Panc1 (cell line): ENCODE data around the gene HAGHL. TPM values are rescaled to one million over a fixed set of nuclear protein-coding genes. Genes with fewer than 3 reads are reported as not detected.

Experiments used
- ATAC-seq: fragments of 200-7000 bp; cut with Tn5 transposase; 2 replicates; pipeline ENCODE4 v1.9.1; 2020; ENCODE audit warnings: mild to moderate bottlenecking, moderate library complexity
- BruUV-seq: library from RNA; stranded (reverse); fragments of 400-500 nt; replicated peaks from 2 replicates; lab custom pipeline; 2021; lab: Mats Ljungman, UMichigan
- CTCF ChIA-PET: fragments of 300-600 bp; sonication (Branson Sonifier 250); formaldehyde crosslinking; loops from one replicate; lab custom pipeline; 2022; ENCODE audit warnings: antibody characterized with exemption; lab: Charles Lee
- POLR2A ChIA-PET: fragments of 300-600 bp; sonication (Branson Sonifier 250); formaldehyde crosslinking; loops from one replicate; lab custom pipeline; 2022; ENCODE audit warnings: antibody characterized with exemption; lab: Charles Lee
- DNase-seq: peaks from one replicate; pipeline ENCODE4 v3.0.0-alpha.2; 2010; ENCODE audit warnings: low read depth, low spot score
- H3K27ac ChIP-seq: 2 replicates; pipeline ENCODE4 v1.5.1; 2011; ENCODE audit warnings: mild to moderate bottlenecking, low read length, inconsistent platforms
- H3K27me3 ChIP-seq: fragments of 200-500 bp; sonication (Bioruptor generic); 2 replicates; pipeline ENCODE4 v1.6.0; 2014; ENCODE audit warnings: low read length, inconsistent platforms; ENCODE audit not compliant: control insufficient read depth, insufficient read depth
- H3K36me3 ChIP-seq: fragments of 200-500 bp; sonication (Bioruptor generic); 2 replicates; pipeline ENCODE4 v1.5.1; 2014; ENCODE audit warnings: inconsistent platforms, mild to moderate bottlenecking, low read length, moderate library complexity; ENCODE audit not compliant: control insufficient read depth, insufficient read depth
- H3K4me1 ChIP-seq: 2 replicates; pipeline ENCODE4 v1.5.1; 2011; ENCODE audit warnings: inconsistent platforms, mild to moderate bottlenecking, low read length, moderate library complexity; ENCODE audit not compliant: control insufficient read depth, insufficient read depth
- H3K4me3 ChIP-seq, 2 experiments: 2 replicates each; pipeline ENCODE4 v1.5.1; 2011 to 2012; ENCODE audit warnings: low read depth in 2 of 2, low read length in 2 of 2, mild to moderate bottlenecking in 2 of 2, inconsistent platforms in 1 of 2, moderate library complexity in 1 of 2
- H3K9me3 ChIP-seq: fragments of 200-500 bp; sonication (Bioruptor generic); 2 replicates; pipeline ENCODE4 v1.5.1; 2014; ENCODE audit warnings: low read depth, mild to moderate bottlenecking, inconsistent platforms, low read length, moderate library complexity; ENCODE audit not compliant: control insufficient read depth, insufficient read depth
- POLR2AphosphoS5 ChIP-seq: IDR thresholded peaks from 2 replicates; pipeline ENCODE4 v1.6.1; 2012; ENCODE audit warnings: mild to moderate bottlenecking, low read depth, low read length, moderate library complexity
- SIN3A ChIP-seq: IDR thresholded peaks from 2 replicates; pipeline ENCODE4 v1.6.1; 2012; ENCODE audit warnings: low read depth, mild to moderate bottlenecking, low read length, moderate library complexity, borderline replicate concordance; ENCODE audit not compliant: insufficient read depth
- TCF7L2 ChIP-seq: IDR thresholded peaks from 2 replicates; pipeline ENCODE4 v1.6.1; 2011; ENCODE audit warnings: mild to moderate bottlenecking, low read depth, low read length, inconsistent platforms
- in situ Hi-C: cut with HindIII; loops from 2 replicates; pipeline ENCODE4 v1.10.0; 2016; ENCODE audit warnings: low sequenced_read_pairs, low pct_unique_long_range_greater_than_20kb
- intact Hi-C: fragments of 100-400 bp; cut with micrococcal nuclease; formaldehyde crosslinking; loops from one replicate; pipeline ENCODE4 v1.10.0; 2022; ENCODE audit not compliant: unreplicated experiment
- total RNA-seq: library from RNA; stranded (reverse); gene quantifications from one replicate; pipeline ENCODE4 v1.2.1, GENCODE V29; 2021; ENCODE audit not compliant: unreplicated experiment
- TF ChIP-seq, protein P1 (sequence below), 2 experiments: IDR thresholded peaks; 2 replicates each; pipeline ENCODE4 v1.6.1; 2011 to 2012; ENCODE audit warnings: low read depth in 2 of 2, control low read depth in 1 of 2, low read length in 1 of 2, mild to moderate bottlenecking in 1 of 2, moderate library complexity in 1 of 2; ENCODE audit not compliant: insufficient read depth in 1 of 2
- TF ChIP-seq, protein P2 (sequence below): fragments of 450-650 bp; IDR thresholded peaks from 2 replicates; pipeline ENCODE4 v1.5.1; 2017; ENCODE audit warnings: mild to moderate bottlenecking

Gene HAGHL
- total RNA-seq, 1 experiment from 2014 or later: 41.1 TPM

DNA sequence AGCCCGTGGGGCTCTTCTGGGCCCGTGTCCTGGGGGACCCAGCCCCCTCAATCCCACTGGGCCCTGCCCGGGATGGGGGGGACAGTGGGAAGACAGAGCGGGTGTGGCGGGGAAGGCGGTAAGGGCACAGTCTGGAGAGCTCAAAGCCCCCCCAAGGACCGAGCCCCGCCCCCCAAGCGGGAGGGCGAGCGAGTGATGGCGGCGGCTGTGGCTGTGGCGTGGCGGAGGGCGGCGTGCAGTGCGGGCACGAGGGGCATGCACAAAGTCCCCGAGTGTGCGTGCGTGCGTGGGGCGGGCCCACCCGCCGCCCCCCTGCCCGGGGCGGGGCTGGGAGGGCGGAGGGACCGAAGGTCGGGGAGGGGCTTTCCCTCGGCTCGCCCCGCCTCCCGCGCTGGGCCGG lies 33.1 kb upstream of the HAGHL start:
- ChIA-PET POLR2A (no interaction called here), CTCF (no interaction called here)
- BruUV-seq: no TSS peak
- ATAC-seq (no peak), DNase-seq (no peak)
- H3K27ac ChIP-seq: no peak overlapping the region
- no peaks in the 10 kb centered on the region for H3K9me3 ChIP-seq
- no peaks in the 10 kb centered on the region for H3K27me3 ChIP-seq
- H3K36me3 ChIP-seq: peaks cover 4% of the 10 kb centered on the region; the same call in 1 of the 2 replicates
- in situ Hi-C loops (no loop called here), intact Hi-C loops (no loop called here)
- H3K4me3 ChIP-seq: no peak overlapping the region
- H3K4me1 ChIP-seq: peaks cover 12% of the 10 kb centered on the region
- TF ChIP-seq SIN3A: no peak
- TF ChIP-seq, protein P1, sequence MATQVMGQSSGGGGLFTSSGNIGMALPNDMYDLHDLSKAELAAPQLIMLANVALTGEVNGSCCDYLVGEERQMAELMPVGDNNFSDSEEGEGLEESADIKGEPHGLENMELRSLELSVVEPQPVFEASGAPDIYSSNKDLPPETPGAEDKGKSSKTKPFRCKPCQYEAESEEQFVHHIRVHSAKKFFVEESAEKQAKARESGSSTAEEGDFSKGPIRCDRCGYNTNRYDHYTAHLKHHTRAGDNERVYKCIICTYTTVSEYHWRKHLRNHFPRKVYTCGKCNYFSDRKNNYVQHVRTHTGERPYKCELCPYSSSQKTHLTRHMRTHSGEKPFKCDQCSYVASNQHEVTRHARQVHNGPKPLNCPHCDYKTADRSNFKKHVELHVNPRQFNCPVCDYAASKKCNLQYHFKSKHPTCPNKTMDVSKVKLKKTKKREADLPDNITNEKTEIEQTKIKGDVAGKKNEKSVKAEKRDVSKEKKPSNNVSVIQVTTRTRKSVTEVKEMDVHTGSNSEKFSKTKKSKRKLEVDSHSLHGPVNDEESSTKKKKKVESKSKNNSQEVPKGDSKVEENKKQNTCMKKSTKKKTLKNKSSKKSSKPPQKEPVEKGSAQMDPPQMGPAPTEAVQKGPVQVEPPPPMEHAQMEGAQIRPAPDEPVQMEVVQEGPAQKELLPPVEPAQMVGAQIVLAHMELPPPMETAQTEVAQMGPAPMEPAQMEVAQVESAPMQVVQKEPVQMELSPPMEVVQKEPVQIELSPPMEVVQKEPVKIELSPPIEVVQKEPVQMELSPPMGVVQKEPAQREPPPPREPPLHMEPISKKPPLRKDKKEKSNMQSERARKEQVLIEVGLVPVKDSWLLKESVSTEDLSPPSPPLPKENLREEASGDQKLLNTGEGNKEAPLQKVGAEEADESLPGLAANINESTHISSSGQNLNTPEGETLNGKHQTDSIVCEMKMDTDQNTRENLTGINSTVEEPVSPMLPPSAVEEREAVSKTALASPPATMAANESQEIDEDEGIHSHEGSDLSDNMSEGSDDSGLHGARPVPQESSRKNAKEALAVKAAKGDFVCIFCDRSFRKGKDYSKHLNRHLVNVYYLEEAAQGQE (IDR thresholded peaks at IDR 0.05; ENCODE audit: insufficient read depth in 1 of 2, low read depth in 2 of 2, low read length in 1 of 2): no peak
- TF ChIP-seq, protein P2, sequence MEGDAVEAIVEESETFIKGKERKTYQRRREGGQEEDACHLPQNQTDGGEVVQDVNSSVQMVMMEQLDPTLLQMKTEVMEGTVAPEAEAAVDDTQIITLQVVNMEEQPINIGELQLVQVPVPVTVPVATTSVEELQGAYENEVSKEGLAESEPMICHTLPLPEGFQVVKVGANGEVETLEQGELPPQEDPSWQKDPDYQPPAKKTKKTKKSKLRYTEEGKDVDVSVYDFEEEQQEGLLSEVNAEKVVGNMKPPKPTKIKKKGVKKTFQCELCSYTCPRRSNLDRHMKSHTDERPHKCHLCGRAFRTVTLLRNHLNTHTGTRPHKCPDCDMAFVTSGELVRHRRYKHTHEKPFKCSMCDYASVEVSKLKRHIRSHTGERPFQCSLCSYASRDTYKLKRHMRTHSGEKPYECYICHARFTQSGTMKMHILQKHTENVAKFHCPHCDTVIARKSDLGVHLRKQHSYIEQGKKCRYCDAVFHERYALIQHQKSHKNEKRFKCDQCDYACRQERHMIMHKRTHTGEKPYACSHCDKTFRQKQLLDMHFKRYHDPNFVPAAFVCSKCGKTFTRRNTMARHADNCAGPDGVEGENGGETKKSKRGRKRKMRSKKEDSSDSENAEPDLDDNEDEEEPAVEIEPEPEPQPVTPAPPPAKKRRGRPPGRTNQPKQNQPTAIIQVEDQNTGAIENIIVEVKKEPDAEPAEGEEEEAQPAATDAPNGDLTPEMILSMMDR: no peak
- no peak for TF ChIP-seq TCF7L2
- no peak for TF ChIP-seq POLR2AphosphoS5

DNA sequence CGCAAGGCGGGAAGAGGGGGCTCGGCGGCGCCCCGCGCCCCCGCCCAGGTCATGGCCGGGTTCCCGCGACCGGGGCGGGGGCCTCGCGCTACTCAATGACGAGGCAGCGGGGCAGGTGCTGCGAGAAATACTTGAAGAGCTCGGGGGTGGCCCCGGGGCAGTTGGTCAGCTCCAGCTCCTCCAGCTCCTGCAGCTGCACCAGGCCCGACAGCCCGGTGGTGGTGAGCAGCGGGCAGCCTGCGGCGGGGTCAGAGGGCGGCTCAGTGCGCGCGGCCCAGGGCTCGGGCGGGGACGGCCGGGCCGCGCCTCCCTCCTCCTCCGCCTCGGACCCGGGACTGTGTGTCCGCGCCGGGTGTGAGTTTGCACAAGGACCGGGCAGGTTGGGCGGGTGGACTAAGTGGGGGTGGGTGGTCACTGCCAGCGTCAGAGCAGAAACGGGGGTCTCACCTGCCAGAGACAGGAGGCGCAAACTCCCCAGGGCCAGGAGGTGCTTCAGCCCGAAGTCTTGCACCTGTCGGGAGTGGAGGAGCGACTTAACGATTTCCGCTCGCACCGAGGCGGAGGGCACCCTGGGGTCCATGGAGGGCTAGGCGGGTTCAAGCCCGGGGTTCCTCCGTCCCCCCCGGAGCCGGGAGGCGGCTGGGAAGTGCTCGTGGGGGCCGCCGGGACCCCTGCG lies 32.6 kb upstream of the HAGHL start:
- in situ Hi-C loops: no loop called here
- H3K27me3 ChIP-seq: no peaks in the 10 kb centered on the region
- CTCF ChIA-PET: no interaction called here

More for the DNA sequence above, 32.6 kb upstream of the HAGHL start:
- ATAC-seq (no peak), DNase-seq (no peak)
- POLR2A ChIA-PET: no interaction called here
- no peak overlapping the region for H3K4me3 ChIP-seq
- peaks cover 4% of the 10 kb centered on the region; the same call in 1 of the 2 replicates for H3K36me3 ChIP-seq
- H3K4me1 ChIP-seq: peaks cover 7% of the 10 kb centered on the region
- H3K27ac ChIP-seq: no peak overlapping the region
- H3K9me3 ChIP-seq: no peaks in the 10 kb centered on the region
- no TSS peak for BruUV-seq
- intact Hi-C loops: no loop called here
- TF ChIP-seq, protein P2: no peak
- TF ChIP-seq SIN3A (no peak), POLR2AphosphoS5 (no peak), TCF7L2 (no peak)
- TF ChIP-seq, protein P1 (IDR thresholded peaks at IDR 0.05; ENCODE audit: insufficient read depth in 1 of 2, low read depth in 2 of 2, low read length in 1 of 2): no peak
